Measurements from ENCODE around the gene FRMD5. TPM values are rescaled to one million over a fixed set of nuclear protein-coding genes. Genes with fewer than 3 reads are reported as not detected.

Gene FRMD5
- total and polyA plus RNA-seq, 2 experiments from 2014 or later = 5.9 to 10.1 TPM

DNA sequence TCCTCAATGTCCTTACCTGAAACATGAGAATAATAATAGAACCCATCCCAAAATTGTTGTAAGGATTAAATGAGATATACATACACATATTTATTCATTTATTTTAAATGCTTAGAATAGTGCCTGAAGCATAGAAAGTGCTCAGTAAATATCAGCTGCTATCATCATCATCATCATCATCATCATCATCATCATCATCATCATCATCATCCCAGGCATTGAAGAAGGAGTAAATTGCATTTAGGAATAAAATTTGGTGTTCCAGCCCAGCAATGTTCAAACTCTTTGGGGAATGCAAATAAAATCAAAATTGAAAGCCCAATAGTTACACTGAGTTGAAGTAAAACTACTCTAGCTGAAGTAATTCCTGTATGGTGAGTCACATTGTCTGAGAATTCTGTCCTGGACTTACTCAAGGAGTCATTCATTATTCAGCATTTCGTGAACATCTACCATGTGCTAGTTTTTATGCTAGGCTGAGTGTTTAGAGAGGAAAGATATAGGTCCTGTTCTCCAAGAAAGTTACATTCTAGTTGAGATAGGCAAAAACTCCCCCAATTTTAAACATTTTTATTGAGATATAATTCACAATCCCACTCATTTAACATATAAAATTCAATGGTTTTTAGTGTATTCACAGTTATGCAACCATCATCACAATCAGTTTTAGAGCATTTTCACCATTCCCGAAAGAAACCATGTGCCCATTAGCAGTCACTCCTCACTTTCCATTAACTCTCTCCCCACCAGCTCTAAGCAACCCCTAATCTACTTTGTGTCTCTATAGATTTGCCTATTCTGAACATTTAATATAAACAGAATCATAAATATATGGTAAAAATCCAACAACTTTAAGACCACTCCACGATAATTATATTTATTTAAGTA, 107.2 kb downstream of the FRMD5 start:
- Histone ChIP-seq H3K4me3 (no peak overlapping the region), H4K20me1 (replicated peaks; ENCODE audit: insufficient read depth) (no peaks in the 10 kb centered on the region), H3K79me2 (replicated peaks; ENCODE audit: insufficient read depth) (no peaks in the 10 kb centered on the region), H3F3A (replicated peaks; ENCODE audit: low read depth) (no peaks in the 10 kb centered on the region), H3K4me1 (ENCODE audit: insufficient read depth) (no peaks in the 10 kb centered on the region), H3K36me3 (ENCODE audit: insufficient read depth) (no peaks in the 10 kb centered on the region), H3K4me2 (no peak overlapping the region), H2AFZ (no peak overlapping the region), H3K27me3 (ENCODE audit: insufficient read depth) (no peaks in the 10 kb centered on the region), H3K27ac (ENCODE audit: low read depth) (no peak overlapping the region), H3K9me2 (ENCODE audit: insufficient read depth) (no peaks in the 10 kb centered on the region)
- Mint-ChIP-seq H3K4me3 (no peak overlapping the region), H3K27ac (no peak overlapping the region), H3K36me3 (ENCODE audit: low read depth) (no peaks in the 10 kb centered on the region), H3K4me1 (no peaks in the 10 kb centered on the region), H3K27me3 (ENCODE audit: insufficient read depth, low read depth, poor library complexity) (no peaks in the 10 kb centered on the region), H3K9me3 (no peaks in the 10 kb centered on the region)
- TF ChIP-seq CREB1 (CRISPR knock-in tag; IDR thresholded peaks at IDR 0.05; ENCODE audit: low read depth) (no peak), JUNB (IDR thresholded peaks at IDR 0.05; ENCODE audit: unreplicated experiment) (no peak), STAT1 (IDR thresholded peaks at IDR 0.05; ENCODE audit: unreplicated experiment) (no peak), ZNF114 (CRISPR knock-in tag; IDR thresholded peaks at IDR 0.05) (no peak), EZH2 (IDR thresholded peaks at IDR 0.05; ENCODE audit: low read depth, unreplicated experiment) (no peak), EZH2phosphoT487 (IDR thresholded peaks at IDR 0.05; ENCODE audit: unreplicated experiment) (no peak), POLR2AphosphoS5 (IDR thresholded peaks at IDR 0.05; ENCODE audit: low read depth) (no peak), NANOG (IDR thresholded peaks at IDR 0.05; ENCODE audit: borderline replicate concordance) (no peak), ZNF331 (CRISPR knock-in tag; IDR thresholded peaks at IDR 0.05; ENCODE audit: low read depth) (no peak)
- TF ChIP-seq, protein P1, sequence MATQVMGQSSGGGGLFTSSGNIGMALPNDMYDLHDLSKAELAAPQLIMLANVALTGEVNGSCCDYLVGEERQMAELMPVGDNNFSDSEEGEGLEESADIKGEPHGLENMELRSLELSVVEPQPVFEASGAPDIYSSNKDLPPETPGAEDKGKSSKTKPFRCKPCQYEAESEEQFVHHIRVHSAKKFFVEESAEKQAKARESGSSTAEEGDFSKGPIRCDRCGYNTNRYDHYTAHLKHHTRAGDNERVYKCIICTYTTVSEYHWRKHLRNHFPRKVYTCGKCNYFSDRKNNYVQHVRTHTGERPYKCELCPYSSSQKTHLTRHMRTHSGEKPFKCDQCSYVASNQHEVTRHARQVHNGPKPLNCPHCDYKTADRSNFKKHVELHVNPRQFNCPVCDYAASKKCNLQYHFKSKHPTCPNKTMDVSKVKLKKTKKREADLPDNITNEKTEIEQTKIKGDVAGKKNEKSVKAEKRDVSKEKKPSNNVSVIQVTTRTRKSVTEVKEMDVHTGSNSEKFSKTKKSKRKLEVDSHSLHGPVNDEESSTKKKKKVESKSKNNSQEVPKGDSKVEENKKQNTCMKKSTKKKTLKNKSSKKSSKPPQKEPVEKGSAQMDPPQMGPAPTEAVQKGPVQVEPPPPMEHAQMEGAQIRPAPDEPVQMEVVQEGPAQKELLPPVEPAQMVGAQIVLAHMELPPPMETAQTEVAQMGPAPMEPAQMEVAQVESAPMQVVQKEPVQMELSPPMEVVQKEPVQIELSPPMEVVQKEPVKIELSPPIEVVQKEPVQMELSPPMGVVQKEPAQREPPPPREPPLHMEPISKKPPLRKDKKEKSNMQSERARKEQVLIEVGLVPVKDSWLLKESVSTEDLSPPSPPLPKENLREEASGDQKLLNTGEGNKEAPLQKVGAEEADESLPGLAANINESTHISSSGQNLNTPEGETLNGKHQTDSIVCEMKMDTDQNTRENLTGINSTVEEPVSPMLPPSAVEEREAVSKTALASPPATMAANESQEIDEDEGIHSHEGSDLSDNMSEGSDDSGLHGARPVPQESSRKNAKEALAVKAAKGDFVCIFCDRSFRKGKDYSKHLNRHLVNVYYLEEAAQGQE (IDR thresholded peaks at IDR 0.05; ENCODE audit: unreplicated experiment) = no peak
- TF ChIP-seq, protein P2, sequence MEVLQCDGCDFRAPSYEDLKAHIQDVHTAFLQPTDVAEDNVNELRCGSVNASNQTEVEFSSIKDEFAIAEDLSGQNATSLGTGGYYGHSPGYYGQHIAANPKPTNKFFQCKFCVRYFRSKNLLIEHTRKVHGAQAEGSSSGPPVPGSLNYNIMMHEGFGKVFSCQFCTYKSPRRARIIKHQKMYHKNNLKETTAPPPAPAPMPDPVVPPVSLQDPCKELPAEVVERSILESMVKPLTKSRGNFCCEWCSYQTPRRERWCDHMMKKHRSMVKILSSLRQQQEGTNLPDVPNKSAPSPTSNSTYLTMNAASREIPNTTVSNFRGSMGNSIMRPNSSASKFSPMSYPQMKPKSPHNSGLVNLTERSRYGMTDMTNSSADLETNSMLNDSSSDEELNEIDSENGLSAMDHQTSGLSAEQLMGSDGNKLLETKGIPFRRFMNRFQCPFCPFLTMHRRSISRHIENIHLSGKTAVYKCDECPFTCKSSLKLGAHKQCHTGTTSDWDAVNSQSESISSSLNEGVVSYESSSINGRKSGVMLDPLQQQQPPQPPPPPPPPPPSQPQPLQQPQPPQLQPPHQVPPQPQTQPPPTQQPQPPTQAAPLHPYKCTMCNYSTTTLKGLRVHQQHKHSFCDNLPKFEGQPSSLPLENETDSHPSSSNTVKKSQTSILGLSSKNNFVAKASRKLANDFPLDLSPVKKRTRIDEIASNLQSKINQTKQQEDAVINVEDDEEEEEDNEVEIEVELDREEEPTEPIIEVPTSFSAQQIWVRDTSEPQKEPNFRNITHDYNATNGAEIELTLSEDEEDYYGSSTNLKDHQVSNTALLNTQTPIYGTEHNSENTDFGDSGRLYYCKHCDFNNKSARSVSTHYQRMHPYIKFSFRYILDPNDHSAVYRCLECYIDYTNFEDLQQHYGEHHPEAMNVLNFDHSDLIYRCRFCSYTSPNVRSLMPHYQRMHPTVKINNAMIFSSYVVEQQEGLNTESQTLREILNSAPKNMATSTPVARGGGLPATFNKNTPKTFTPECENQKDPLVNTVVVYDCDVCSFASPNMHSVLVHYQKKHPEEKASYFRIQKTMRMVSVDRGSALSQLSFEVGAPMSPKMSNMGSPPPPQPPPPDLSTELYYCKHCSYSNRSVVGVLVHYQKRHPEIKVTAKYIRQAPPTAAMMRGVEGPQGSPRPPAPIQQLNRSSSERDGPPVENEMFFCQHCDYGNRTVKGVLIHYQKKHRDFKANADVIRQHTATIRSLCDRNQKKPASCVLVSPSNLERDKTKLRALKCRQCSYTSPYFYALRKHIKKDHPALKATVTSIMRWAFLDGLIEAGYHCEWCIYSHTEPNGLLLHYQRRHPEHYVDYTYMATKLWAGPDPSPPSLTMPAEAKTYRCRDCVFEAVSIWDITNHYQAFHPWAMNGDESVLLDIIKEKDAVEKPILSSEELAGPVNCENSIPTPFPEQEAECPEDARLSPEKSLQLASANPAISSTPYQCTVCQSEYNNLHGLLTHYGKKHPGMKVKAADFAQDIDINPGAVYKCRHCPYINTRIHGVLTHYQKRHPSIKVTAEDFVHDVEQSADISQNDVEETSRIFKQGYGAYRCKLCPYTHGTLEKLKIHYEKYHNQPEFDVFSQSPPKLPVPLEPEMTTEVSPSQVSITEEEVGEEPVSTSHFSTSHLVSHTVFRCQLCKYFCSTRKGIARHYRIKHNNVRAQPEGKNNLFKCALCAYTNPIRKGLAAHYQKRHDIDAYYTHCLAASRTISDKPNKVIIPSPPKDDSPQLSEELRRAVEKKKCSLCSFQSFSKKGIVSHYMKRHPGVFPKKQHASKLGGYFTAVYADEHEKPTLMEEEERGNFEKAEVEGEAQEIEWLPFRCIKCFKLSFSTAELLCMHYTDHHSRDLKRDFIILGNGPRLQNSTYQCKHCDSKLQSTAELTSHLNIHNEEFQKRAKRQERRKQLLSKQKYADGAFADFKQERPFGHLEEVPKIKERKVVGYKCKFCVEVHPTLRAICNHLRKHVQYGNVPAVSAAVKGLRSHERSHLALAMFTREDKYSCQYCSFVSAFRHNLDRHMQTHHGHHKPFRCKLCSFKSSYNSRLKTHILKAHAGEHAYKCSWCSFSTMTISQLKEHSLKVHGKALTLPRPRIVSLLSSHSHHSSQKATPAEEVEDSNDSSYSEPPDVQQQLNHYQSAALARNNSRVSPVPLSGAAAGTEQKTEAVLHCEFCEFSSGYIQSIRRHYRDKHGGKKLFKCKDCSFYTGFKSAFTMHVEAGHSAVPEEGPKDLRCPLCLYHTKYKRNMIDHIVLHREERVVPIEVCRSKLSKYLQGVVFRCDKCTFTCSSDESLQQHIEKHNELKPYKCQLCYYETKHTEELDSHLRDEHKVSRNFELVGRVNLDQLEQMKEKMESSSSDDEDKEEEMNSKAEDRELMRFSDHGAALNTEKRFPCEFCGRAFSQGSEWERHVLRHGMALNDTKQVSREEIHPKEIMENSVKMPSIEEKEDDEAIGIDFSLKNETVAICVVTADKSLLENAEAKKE (CRISPR knock-in tag; IDR thresholded peaks at IDR 0.05) = no peak
- TF ChIP-seq, protein P3, sequence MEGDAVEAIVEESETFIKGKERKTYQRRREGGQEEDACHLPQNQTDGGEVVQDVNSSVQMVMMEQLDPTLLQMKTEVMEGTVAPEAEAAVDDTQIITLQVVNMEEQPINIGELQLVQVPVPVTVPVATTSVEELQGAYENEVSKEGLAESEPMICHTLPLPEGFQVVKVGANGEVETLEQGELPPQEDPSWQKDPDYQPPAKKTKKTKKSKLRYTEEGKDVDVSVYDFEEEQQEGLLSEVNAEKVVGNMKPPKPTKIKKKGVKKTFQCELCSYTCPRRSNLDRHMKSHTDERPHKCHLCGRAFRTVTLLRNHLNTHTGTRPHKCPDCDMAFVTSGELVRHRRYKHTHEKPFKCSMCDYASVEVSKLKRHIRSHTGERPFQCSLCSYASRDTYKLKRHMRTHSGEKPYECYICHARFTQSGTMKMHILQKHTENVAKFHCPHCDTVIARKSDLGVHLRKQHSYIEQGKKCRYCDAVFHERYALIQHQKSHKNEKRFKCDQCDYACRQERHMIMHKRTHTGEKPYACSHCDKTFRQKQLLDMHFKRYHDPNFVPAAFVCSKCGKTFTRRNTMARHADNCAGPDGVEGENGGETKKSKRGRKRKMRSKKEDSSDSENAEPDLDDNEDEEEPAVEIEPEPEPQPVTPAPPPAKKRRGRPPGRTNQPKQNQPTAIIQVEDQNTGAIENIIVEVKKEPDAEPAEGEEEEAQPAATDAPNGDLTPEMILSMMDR (conservative IDR thresholded peaks at IDR 0.05; ENCODE audit: low read depth in 2 of 2) = no peak
- TF ChIP-seq, protein P4, sequence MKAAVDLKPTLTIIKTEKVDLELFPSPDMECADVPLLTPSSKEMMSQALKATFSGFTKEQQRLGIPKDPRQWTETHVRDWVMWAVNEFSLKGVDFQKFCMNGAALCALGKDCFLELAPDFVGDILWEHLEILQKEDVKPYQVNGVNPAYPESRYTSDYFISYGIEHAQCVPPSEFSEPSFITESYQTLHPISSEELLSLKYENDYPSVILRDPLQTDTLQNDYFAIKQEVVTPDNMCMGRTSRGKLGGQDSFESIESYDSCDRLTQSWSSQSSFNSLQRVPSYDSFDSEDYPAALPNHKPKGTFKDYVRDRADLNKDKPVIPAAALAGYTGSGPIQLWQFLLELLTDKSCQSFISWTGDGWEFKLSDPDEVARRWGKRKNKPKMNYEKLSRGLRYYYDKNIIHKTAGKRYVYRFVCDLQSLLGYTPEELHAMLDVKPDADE (IDR thresholded peaks at IDR 0.05) = no peak
- no peak for DNase-seq (ENCODE audit: low spot score)
- no peak for ATAC-seq

Measured in GM23338 (cell line).